ENCODE results near the gene STRN. TPM values are rescaled to one million over a fixed set of nuclear protein-coding genes. Genes with fewer than 3 reads are reported as not detected.
"Not testable (repeated sequence)": the region's sequence is repeated elsewhere in the genome, so short reads cannot be mapped to it uniquely, and the experiment has no call there.

The STRN gene
- total RNA-seq, 5 donors from 2014 or later (not counting 1 experiment from before 2014, with no cell fraction given), result 27.8 to 31.5 (median 28.6) TPM

- H3K36me3 ChIP-seq (ENCODE audit: control insufficient read depth in 2 of 2, extremely low read depth in 1 of 2, insufficient read depth in 1 of 2, low read length in 1 of 2); DNase-seq; POLR2A ChIA-PET; H3K4me1 ChIP-seq (ENCODE audit: control insufficient read depth in 1 of 2, extremely low read depth in 1 of 2, insufficient read depth in 2 of 2, low read length in 2 of 2); H3K27me3 ChIP-seq (replicated peaks in 1 of 2; ENCODE audit: control insufficient read depth in 2 of 2, extremely low read depth in 1 of 2, insufficient read depth in 2 of 2, low read length in 1 of 2); H3K9me3 ChIP-seq; H3K27ac ChIP-seq (ENCODE audit: low read length); ATAC-seq (replicated peaks in 1 of 4); H3K4me3 ChIP-seq (ENCODE audit: control insufficient read depth in 1 of 2, extremely low read depth in 1 of 2, low read length in 1 of 2); H3K9me3 Mint-ChIP-seq; H3K36me3 Mint-ChIP-seq; H3K27ac Mint-ChIP-seq; CTCF ChIA-PET; H3K27me3 Mint-ChIP-seq; H3K4me3 Mint-ChIP-seq: not testable (repeated sequence)
- WGBS (ENCODE audit: insufficient coverage), result no CpG with 5 or more reads among the region's 10 CpGs
- H3K4me1 Mint-ChIP-seq, result peaks cover 17 to 24% (median 20%) of the 10 kb centered on the region in 3 donors
Observed at GRCh38 chr2:36945240-36945639, 21.1 kb downstream of the STRN start.

GRCh38 chr2:36941867-36942266, 24.5 kb downstream of the STRN start:
- no CpG with 5 or more reads among the region's 4 CpGs for WGBS (ENCODE audit: insufficient coverage)
- Mint-ChIP-seq H3K27me3 (no peaks in the 10 kb centered on the region), H3K27ac (no peak overlapping the region), H3K4me3 (no peak overlapping the region), H3K36me3 (peaks cover 7% of the 10 kb centered on the region), H3K9me3 (no peaks in the 10 kb centered on the region), H3K4me1 (peaks cover 2 to 7% (median 6%) of the 10 kb centered on the region in 3 donors)
- Histone ChIP-seq H3K27ac (ENCODE audit: low read length) (no peak overlapping the region), H3K9me3 (no peaks in the 10 kb centered on the region), H3K27me3 (replicated peaks in 1 of 2; ENCODE audit: control insufficient read depth in 2 of 2, extremely low read depth in 1 of 2, insufficient read depth in 2 of 2, low read length in 1 of 2) (no peaks in the 10 kb centered on the region), H3K4me1 (ENCODE audit: control insufficient read depth in 1 of 2, extremely low read depth in 1 of 2, insufficient read depth in 2 of 2, low read length in 2 of 2) (peaks cover 0 to 2% of the 10 kb centered on the region in 2 experiments), H3K36me3 (ENCODE audit: control insufficient read depth in 2 of 2, extremely low read depth in 1 of 2, insufficient read depth in 1 of 2, low read length in 1 of 2) (peaks cover 0 to 2% of the 10 kb centered on the region in 2 donors), H3K4me3 (ENCODE audit: control insufficient read depth in 1 of 2, extremely low read depth in 1 of 2, low read length in 1 of 2) (no peak overlapping the region)
- ChIA-PET POLR2A (no interaction called here), CTCF (no interaction called here)
- DNase-seq (no peak), ATAC-seq (replicated peaks in 1 of 4) (no peak)

- POLR2A ChIA-PET; H3K27ac Mint-ChIP-seq; H3K4me3 ChIP-seq (ENCODE audit: control insufficient read depth in 1 of 2, extremely low read depth in 1 of 2, low read length in 1 of 2); CTCF ChIA-PET; ATAC-seq (replicated peaks in 1 of 4); H3K27ac ChIP-seq (ENCODE audit: low read length); H3K4me1 ChIP-seq (ENCODE audit: control insufficient read depth in 1 of 2, extremely low read depth in 1 of 2, insufficient read depth in 2 of 2, low read length in 2 of 2); H3K27me3 Mint-ChIP-seq; H3K9me3 ChIP-seq; H3K4me3 Mint-ChIP-seq; H3K36me3 ChIP-seq (ENCODE audit: control insufficient read depth in 2 of 2, extremely low read depth in 1 of 2, insufficient read depth in 1 of 2, low read length in 1 of 2); H3K27me3 ChIP-seq (replicated peaks in 1 of 2; ENCODE audit: control insufficient read depth in 2 of 2, extremely low read depth in 1 of 2, insufficient read depth in 2 of 2, low read length in 1 of 2); DNase-seq; H3K9me3 Mint-ChIP-seq: not testable (repeated sequence)
- Mint-ChIP-seq H3K4me1 (peaks cover 20 to 25% (median 22%) of the 10 kb centered on the region in 3 donors), H3K36me3 (peaks cover 13% of the 10 kb centered on the region)
Observed at GRCh38 chr2:36936526-36936925, 29.8 kb downstream of the STRN start.

GRCh38 chr2:36931688-36932087, 34.6 kb downstream of the STRN start:
- POLR2A ChIA-PET; H3K4me3 ChIP-seq (ENCODE audit: control insufficient read depth in 1 of 2, extremely low read depth in 1 of 2, low read length in 1 of 2); DNase-seq; H3K27me3 Mint-ChIP-seq; H3K27ac Mint-ChIP-seq; H3K9me3 ChIP-seq; CTCF ChIA-PET; H3K36me3 ChIP-seq (ENCODE audit: control insufficient read depth in 2 of 2, extremely low read depth in 1 of 2, insufficient read depth in 1 of 2, low read length in 1 of 2); H3K27me3 ChIP-seq (replicated peaks in 1 of 2; ENCODE audit: control insufficient read depth in 2 of 2, extremely low read depth in 1 of 2, insufficient read depth in 2 of 2, low read length in 1 of 2); H3K4me3 Mint-ChIP-seq; H3K4me1 ChIP-seq (ENCODE audit: control insufficient read depth in 1 of 2, extremely low read depth in 1 of 2, insufficient read depth in 2 of 2, low read length in 2 of 2); ATAC-seq (replicated peaks in 1 of 4); H3K9me3 Mint-ChIP-seq; H3K27ac ChIP-seq (ENCODE audit: low read length): not testable (repeated sequence)
- 100% methylated on average over 1 of the region's 6 CpGs for WGBS (ENCODE audit: insufficient coverage)
- Mint-ChIP-seq H3K4me1 (peaks cover 23 to 33% (median 32%) of the 10 kb centered on the region in 3 donors), H3K36me3 (peaks cover 11% of the 10 kb centered on the region)

- CTCF ChIA-PET; H3K9me3 Mint-ChIP-seq; H3K27me3 Mint-ChIP-seq; POLR2A ChIA-PET; H3K4me3 ChIP-seq (ENCODE audit: control insufficient read depth in 1 of 2, extremely low read depth in 1 of 2, low read length in 1 of 2); DNase-seq; ATAC-seq (replicated peaks in 1 of 4); H3K36me3 ChIP-seq (ENCODE audit: control insufficient read depth in 2 of 2, extremely low read depth in 1 of 2, insufficient read depth in 1 of 2, low read length in 1 of 2); H3K4me3 Mint-ChIP-seq; H3K4me1 ChIP-seq (ENCODE audit: control insufficient read depth in 1 of 2, extremely low read depth in 1 of 2, insufficient read depth in 2 of 2, low read length in 2 of 2); H3K27me3 ChIP-seq (replicated peaks in 1 of 2; ENCODE audit: control insufficient read depth in 2 of 2, extremely low read depth in 1 of 2, insufficient read depth in 2 of 2, low read length in 1 of 2); H3K27ac Mint-ChIP-seq; H3K27ac ChIP-seq (ENCODE audit: low read length); H3K9me3 ChIP-seq; H3K36me3 Mint-ChIP-seq: not testable (repeated sequence)
- H3K4me1 Mint-ChIP-seq, result peaks cover 29 to 41% (median 39%) of the 10 kb centered on the region in 3 donors
- no CpG with 5 or more reads among the region's 7 CpGs for WGBS (ENCODE audit: insufficient coverage)
Observed at GRCh38 chr2:36930787-36931410, 35.4 kb downstream of the STRN start.

- H3K4me3 Mint-ChIP-seq; H3K9me3 Mint-ChIP-seq; H3K4me3 ChIP-seq (ENCODE audit: control insufficient read depth in 1 of 2, extremely low read depth in 1 of 2, low read length in 1 of 2); ATAC-seq (replicated peaks in 1 of 4); H3K27me3 Mint-ChIP-seq; H3K36me3 ChIP-seq (ENCODE audit: control insufficient read depth in 2 of 2, extremely low read depth in 1 of 2, insufficient read depth in 1 of 2, low read length in 1 of 2); H3K27me3 ChIP-seq (replicated peaks in 1 of 2; ENCODE audit: control insufficient read depth in 2 of 2, extremely low read depth in 1 of 2, insufficient read depth in 2 of 2, low read length in 1 of 2); DNase-seq; H3K9me3 ChIP-seq; H3K4me1 ChIP-seq (ENCODE audit: control insufficient read depth in 1 of 2, extremely low read depth in 1 of 2, insufficient read depth in 2 of 2, low read length in 2 of 2): not testable (repeated sequence)
- ChIA-PET CTCF (interaction anchor here (0.6 to 1.1 kb wide), 2 partner anchors 10 to 116 kb away, joined by 3 to 6 read pairs; no protein-coding TSS in a partner anchor), POLR2A (interaction anchor here in 1 of 2 donors (0.6 kb wide), 1 partner anchor 18 kb away, joined by 4 read pairs; no protein-coding TSS in a partner anchor)
- WGBS (ENCODE audit: insufficient coverage), result no CpG with 5 or more reads among the region's 5 CpGs
- H3K27ac ChIP-seq (ENCODE audit: low read length), result peak overlapping the region; percentile 12
- Mint-ChIP-seq H3K36me3 (peaks cover 21% of the 10 kb centered on the region), H3K27ac (peak overlapping the region; percentile 36 to 68), H3K4me1 (peaks cover 30 to 44% (median 35%) of the 10 kb centered on the region in 3 donors)
Observed at GRCh38 chr2:36926175-36927132, 39.9 kb downstream of the STRN start.
